SK-N-MC (cell line): ENCODE results near the gene DCLK1.

Experiments
- DNase-seq: peaks from one replicate; pipeline ENCODE4 v3.0.0-alpha.2; 2011; ENCODE audit warnings: low read depth, low spot score
- H3K27ac ChIP-seq: fragments of 200-600 bp; sonication (generic); 2 replicates; pipeline ENCODE4 v1.5.1; 2016; ENCODE audit warnings: mixed run types
- H3K36me3 ChIP-seq: fragments of 200-600 bp; sonication (generic); 2 replicates; pipeline ENCODE4 v1.6.1; 2017; ENCODE audit warnings: antibody characterized with exemption, low read length, mixed read lengths; ENCODE audit not compliant: insufficient read depth
- H3K4me3 ChIP-seq: fragments of 200-600 bp; sonication (generic); 2 replicates; pipeline ENCODE4 v1.5.1; 2016
- H3K9ac ChIP-seq: fragments of 200-600 bp; sonication (generic); 2 replicates; pipeline ENCODE4 v1.8.0; 2017; ENCODE audit warnings: mixed run types, mixed read lengths; ENCODE audit not compliant: insufficient read length
- H3K9me3 ChIP-seq: fragments of 200-600 bp; sonication (generic); 2 replicates; pipeline ENCODE4 v1.6.1; 2017; ENCODE audit warnings: low read depth, mild to moderate bottlenecking, antibody characterized with exemption, low read length, moderate library complexity, mixed read lengths
- EZH2 ChIP-seq: fragments of 200-600 bp; sonication (generic); IDR thresholded peaks from one replicate; pipeline ENCODE4 v1.6.1; 2017; ENCODE audit warnings: antibody characterized with exemption
- FOXP2 ChIP-seq: optimal IDR thresholded peaks from 2 replicates; pipeline ENCODE3; 2011; ENCODE audit warnings: mild to moderate bottlenecking, moderate library complexity; ENCODE audit not compliant: insufficient read depth; ENCODE audit errors: extremely low read length, control extremely low read depth
- POLR2AphosphoS5 ChIP-seq: IDR thresholded peaks from 2 replicates; pipeline ENCODE4 v1.6.1; 2012; ENCODE audit warnings: mild to moderate bottlenecking, low read depth, low read length, borderline replicate concordance

The DCLK1 gene

DNA sequence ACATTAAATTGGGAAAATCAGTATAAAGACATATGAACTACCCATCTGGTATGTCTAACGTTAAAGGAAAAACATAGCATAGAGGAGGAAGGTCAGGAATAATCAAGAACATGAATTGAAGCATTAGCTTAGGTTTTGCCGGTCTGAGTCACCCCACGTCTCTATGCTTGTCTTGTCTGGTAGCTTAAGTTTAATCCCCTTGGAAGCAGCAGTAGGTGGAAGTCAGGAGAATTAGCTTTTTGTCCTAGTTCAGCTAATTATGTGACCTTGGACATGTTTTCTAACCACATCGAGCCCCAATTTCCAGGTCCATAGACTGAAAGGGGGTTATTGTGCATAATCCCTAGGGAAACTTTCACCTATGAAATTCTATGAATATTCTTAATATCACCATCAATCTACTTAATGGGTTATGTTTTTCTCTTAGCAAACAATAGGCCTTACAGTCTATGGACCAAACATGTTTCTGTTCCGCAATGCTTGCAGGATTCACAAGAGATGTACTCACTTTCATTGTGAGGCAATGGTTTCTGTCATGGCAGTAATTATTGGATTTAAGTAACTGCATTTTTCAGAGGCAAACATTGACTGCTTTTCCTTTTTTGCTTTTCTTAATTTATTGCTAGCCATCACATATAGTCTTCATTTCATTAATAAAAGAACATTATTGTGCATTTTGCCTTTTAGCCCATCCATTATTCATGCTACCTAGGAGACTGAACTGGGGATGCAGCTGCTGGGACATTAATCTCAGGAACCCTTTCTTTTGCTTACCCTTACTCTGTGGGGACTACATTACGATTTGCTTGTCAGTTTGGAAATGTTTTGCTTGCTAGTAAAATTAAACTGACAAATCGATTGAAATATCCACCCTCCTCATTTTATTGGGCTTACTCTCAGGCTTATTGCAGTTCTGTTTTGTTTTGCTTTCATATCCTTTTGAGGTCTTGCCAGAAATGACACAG lies 349.9 kb downstream of the DCLK1 start:
- no peaks in the 10 kb centered on the region for H3K9me3 ChIP-seq
- TF ChIP-seq POLR2AphosphoS5, result no peak
- TF ChIP-seq EZH2, result no peak
- TF ChIP-seq FOXP2, result no peak
- H3K36me3 ChIP-seq, result no peaks in the 10 kb centered on the region
- DNase-seq, result no peak
- H3K4me3 ChIP-seq, result no peak overlapping the region
- H3K27ac ChIP-seq, result no peak overlapping the region
- H3K9ac ChIP-seq, result no peak overlapping the region

DNA sequence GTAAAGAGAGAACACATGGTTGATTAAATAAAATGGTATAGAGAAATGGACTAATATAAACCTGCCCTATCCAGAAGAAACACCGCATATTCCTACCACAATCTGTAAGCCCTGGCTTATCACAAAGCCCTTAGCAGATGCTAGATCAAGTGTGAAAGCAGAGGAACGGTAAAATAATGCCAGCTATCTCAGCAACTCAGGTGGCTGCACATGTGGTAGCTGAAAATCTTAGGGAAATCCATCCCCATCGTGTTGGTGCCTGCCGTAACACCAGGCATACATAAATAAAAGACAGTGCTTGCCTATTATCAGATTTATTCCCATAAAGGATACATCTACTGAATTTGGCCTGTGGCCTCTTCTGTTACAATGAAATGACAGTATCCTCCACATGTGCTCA lies 350.6 kb downstream of the DCLK1 start:
- no peak for DNase-seq
- no peaks in the 10 kb centered on the region for H3K36me3 ChIP-seq
- TF ChIP-seq FOXP2 (no peak), POLR2AphosphoS5 (no peak), EZH2 (no peak)
- no peak overlapping the region for H3K27ac ChIP-seq
- H3K4me3 ChIP-seq, result no peak overlapping the region
- H3K9me3 ChIP-seq, result no peaks in the 10 kb centered on the region
- H3K9ac ChIP-seq, result no peak overlapping the region

GRCh38 chr13:35771898-35772297 lies 359.3 kb downstream of the DCLK1 start:
- no peak overlapping the region for H3K9ac ChIP-seq
- no peaks in the 10 kb centered on the region for H3K36me3 ChIP-seq
- no peak for DNase-seq
- TF ChIP-seq POLR2AphosphoS5 (no peak), FOXP2 (no peak), EZH2 (no peak)
- no peak overlapping the region for H3K4me3 ChIP-seq
- H3K27ac ChIP-seq, result no peak overlapping the region
- no peaks in the 10 kb centered on the region for H3K9me3 ChIP-seq

GRCh38 chr13:35770756-35771297 lies 360.4 kb downstream of the DCLK1 start:
- no peak for DNase-seq
- Histone ChIP-seq H3K36me3 (no peaks in the 10 kb centered on the region), H3K9me3 (no peaks in the 10 kb centered on the region), H3K4me3 (no peak overlapping the region), H3K27ac (no peak overlapping the region), H3K9ac (no peak overlapping the region)
- TF ChIP-seq FOXP2 (no peak), EZH2 (no peak), POLR2AphosphoS5 (no peak)

- DNase-seq, result no peak
- H3K9ac ChIP-seq, result no peak overlapping the region
- no peak overlapping the region for H3K4me3 ChIP-seq
- TF ChIP-seq FOXP2 (no peak), EZH2 (no peak), POLR2AphosphoS5 (no peak)
- H3K36me3 ChIP-seq, result no peaks in the 10 kb centered on the region
- H3K27ac ChIP-seq, result no peak overlapping the region
- H3K9me3 ChIP-seq, result no peaks in the 10 kb centered on the region
Measured at GRCh38 chr13:35769812-35770211, 361.4 kb downstream of the DCLK1 start.

DNA sequence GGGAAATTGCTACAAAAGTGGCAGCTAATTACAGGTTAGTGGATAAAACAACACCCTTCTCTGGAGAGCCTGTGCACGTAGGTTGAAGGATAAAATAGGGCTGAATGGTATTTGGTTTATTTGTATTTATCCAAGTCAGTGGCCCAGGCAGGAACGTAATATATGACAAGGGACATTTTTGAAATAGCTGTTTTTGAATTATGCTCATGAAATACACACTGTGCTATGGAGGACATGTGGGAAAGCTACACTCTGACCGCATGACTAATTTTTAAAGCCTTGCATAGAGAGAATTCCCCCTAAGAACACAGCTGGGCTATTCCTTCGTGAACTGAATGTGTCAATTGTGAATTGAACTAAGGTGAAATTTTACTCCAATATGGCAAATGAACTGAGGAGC lies 362.6 kb downstream of the DCLK1 start:
- H3K4me3 ChIP-seq, result no peak overlapping the region
- H3K9me3 ChIP-seq, result no peaks in the 10 kb centered on the region
- H3K36me3 ChIP-seq, result no peaks in the 10 kb centered on the region
- H3K9ac ChIP-seq, result no peak overlapping the region
- TF ChIP-seq EZH2 (no peak), FOXP2 (no peak), POLR2AphosphoS5 (no peak)
- DNase-seq, result no peak
- H3K27ac ChIP-seq, result no peak overlapping the region

DNA sequence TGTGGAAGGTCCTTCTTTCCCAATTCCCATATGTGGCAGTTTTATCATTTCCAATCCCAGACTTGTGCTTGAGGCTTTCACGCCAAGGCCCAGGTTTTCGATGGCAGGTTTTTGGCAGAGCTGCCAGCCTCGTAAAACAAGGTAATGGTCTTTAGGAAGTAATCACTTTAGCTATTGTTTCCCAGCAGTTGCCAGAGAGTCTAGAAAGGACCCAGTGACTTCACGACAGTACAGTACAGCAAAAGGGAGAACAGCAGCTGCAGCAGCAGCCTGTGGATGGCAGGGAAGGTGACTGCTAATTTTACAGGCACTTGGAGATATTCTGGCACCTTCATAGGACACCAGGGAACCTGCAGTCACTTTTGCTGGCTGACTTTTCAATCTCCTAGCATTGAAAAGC lies 363.1 kb downstream of the DCLK1 start:
- Histone ChIP-seq H3K9me3 (no peaks in the 10 kb centered on the region), H3K4me3 (no peak overlapping the region), H3K27ac (no peak overlapping the region), H3K9ac (no peak overlapping the region), H3K36me3 (no peaks in the 10 kb centered on the region)
- no peak for DNase-seq
- TF ChIP-seq POLR2AphosphoS5 (no peak), EZH2 (no peak), FOXP2 (no peak)

DNA sequence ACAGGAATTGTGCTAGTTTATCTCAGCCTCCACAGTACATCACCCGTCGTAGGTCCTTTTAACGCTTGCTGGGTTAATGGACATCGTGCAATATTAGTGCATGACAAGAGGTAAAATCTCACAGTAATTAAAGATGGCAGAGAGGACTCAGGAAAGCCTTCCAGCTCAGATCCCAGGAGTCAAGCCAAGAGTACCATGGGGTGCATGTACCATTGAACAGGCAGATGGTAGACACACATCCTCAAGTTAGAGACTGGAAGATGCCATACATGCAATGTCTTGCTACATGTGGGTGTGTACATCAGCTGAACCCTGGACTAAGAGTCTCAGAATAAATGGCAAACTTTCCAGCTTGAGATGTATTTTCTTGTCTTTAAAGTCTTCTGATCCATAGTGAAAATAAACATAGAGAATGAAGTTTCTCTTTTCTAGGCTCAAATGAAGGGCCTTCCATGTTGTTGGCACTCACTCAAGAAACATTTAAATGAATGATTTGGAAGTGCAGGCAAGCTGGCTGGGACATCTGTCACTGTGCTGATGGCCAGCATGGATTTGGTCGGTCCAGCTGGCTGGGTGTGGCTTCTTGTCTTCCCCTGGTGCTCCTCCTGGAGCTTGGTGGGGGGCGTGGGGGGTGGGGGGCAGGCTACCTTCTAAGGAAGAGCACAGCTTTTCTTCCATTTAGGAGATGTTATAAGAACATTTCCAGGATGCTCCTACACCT lies 363.8 kb downstream of the DCLK1 start:
- TF ChIP-seq POLR2AphosphoS5, result no peak
- TF ChIP-seq EZH2, result no peak
- TF ChIP-seq FOXP2, result no peak
- no peak for DNase-seq

More for the DNA sequence above, 363.8 kb downstream of the DCLK1 start:
- H3K27ac ChIP-seq, result no peak overlapping the region
- H3K36me3 ChIP-seq, result no peaks in the 10 kb centered on the region
- no peaks in the 10 kb centered on the region for H3K9me3 ChIP-seq
- no peak overlapping the region for H3K9ac ChIP-seq
- no peak overlapping the region for H3K4me3 ChIP-seq
